Naive thymus-derived CD4-positive, alpha-beta T cell (primary cell): ENCODE measurements around the gene ASAP2. TPM values are rescaled to one million over a fixed set of nuclear protein-coding genes. Genes with fewer than 3 reads are reported as not detected.

Source experiments
- ATAC-seq: fragments of 150-1000 bp; cut with Tn5 transposase; 2 replicates; pipeline ENCODE4 v1.10.0; 2021; ENCODE audit warnings: mild to moderate bottlenecking, moderate library complexity
- CTCF ChIA-PET: fragments of 350-600 bp; sonication (Branson Sonifier 250); formaldehyde crosslinking; loops from one replicate; lab custom pipeline; 2021; ENCODE audit warnings: antibody characterized with exemption; lab: Charles Lee
- POLR2A ChIA-PET: fragments of 350-600 bp; sonication (Branson Sonifier 250); formaldehyde crosslinking; loops from one replicate; lab custom pipeline; 2021; ENCODE audit warnings: antibody characterized with exemption, inconsistent platforms; lab: Charles Lee
- DNase-seq, 9 donors: peaks; one replicate each; pipeline versions ENCODE4 v3.0.0 to v3.0.0-alpha.2; 2020 to 2022; ENCODE audit warnings: mixed read lengths in 1 of 9
- H3K27ac ChIP-seq: one replicate; pipeline ENCODE4 v1.7.0; 2013; ENCODE audit warnings: mild to moderate bottlenecking, low read depth, low read length, moderate library complexity
- H3K27me3 ChIP-seq, 2 donors: one replicate each; pipeline ENCODE4 v1.7.0; 2013; ENCODE audit warnings: low read length in 2 of 2, mild to moderate bottlenecking in 2 of 2, moderate library complexity in 2 of 2; ENCODE audit not compliant: control insufficient read depth in 2 of 2, insufficient read depth in 2 of 2
- H3K36me3 ChIP-seq, 3 experiments: 1 replicate in 2 of 3; 2 replicates in 1 of 3; pipeline ENCODE4 v1.7.0; 2013; ENCODE audit warnings: low read length in 3 of 3, mild to moderate bottlenecking in 3 of 3, moderate library complexity in 1 of 3; ENCODE audit not compliant: insufficient read depth in 3 of 3, control insufficient read depth in 2 of 3
- H3K4me1 ChIP-seq, 2 donors: one replicate each; pipeline ENCODE4 v1.7.0; 2013; ENCODE audit warnings: low read length in 2 of 2, mild to moderate bottlenecking in 2 of 2, moderate library complexity in 1 of 2; ENCODE audit not compliant: control insufficient read depth in 2 of 2, insufficient read depth in 2 of 2
- H3K4me3 ChIP-seq: 2 replicates; pipeline ENCODE4 v1.7.0; 2013; ENCODE audit warnings: mild to moderate bottlenecking, low read length
- H3K9me3 ChIP-seq, 3 experiments: 1 replicate in 2 of 3; 2 replicates in 1 of 3; pipeline ENCODE4 v1.7.0; 2013; ENCODE audit warnings: low read length in 3 of 3; ENCODE audit not compliant: control insufficient read depth in 2 of 3
- H3K27ac Mint-ChIP-seq, 9 donors: one replicate each; pipeline ENCODE4 v1.8.0; 2020 to 2022; ENCODE audit warnings: mixed read lengths in 9 of 9, mild to moderate bottlenecking in 8 of 9, moderate library complexity in 5 of 9, inconsistent platforms in 2 of 9
- H3K27me3 Mint-ChIP-seq, 5 donors: one replicate each; pipeline ENCODE4 v1.8.0; 2021 to 2022; ENCODE audit warnings: mixed read lengths in 5 of 5, mild to moderate bottlenecking in 1 of 5
- H3K36me3 Mint-ChIP-seq, 5 donors: one replicate each; pipeline ENCODE4 v1.8.0; 2020 to 2022; ENCODE audit warnings: mixed read lengths in 5 of 5, mild to moderate bottlenecking in 3 of 5, inconsistent platforms in 1 of 5
- H3K4me1 Mint-ChIP-seq, 7 donors: one replicate each; pipeline ENCODE4 v1.8.0; 2020 to 2022; ENCODE audit warnings: mixed read lengths in 7 of 7, mild to moderate bottlenecking in 3 of 7, inconsistent platforms in 1 of 7
- H3K4me3 Mint-ChIP-seq, 10 donors: one replicate each; pipeline ENCODE4 v1.8.0; 2020 to 2022; ENCODE audit warnings: mild to moderate bottlenecking in 10 of 10, mixed read lengths in 10 of 10, moderate library complexity in 6 of 10, inconsistent platforms in 2 of 10
- H3K9me3 Mint-ChIP-seq, 11 donors: one replicate each; pipeline ENCODE4 v1.8.0; 2020 to 2022; ENCODE audit warnings: mixed read lengths in 11 of 11, mild to moderate bottlenecking in 4 of 11, inconsistent platforms in 1 of 11, moderate library complexity in 1 of 11
- intact Hi-C, 2 donors: fragments of 100-400 bp; cut with micrococcal nuclease; formaldehyde crosslinking; loops; one replicate each; pipeline ENCODE4 v1.15.1; 2023
- polyA plus RNA-seq, 2 donors: library from polyadenylated mRNA; unstranded; fragments of 300-500 nt; fragmentation: Illumina TruSeq; gene quantifications; one replicate each; pipeline ENCODE4 v1.2.3, GENCODE V29; 2021
- total RNA-seq, 6 experiments: library from RNA in 5 of 6; stranded (reverse) in 5 of 6; gene quantifications; 1 replicate in 5 of 6; 2 replicates in 1 of 6; pipeline ENCODE4 v1.2.3 and lab custom pipeline; 2021 to 2026

Gene ASAP2
- total and polyA plus RNA-seq, 7 experiments from 2014 or later: 0.10 to 1.2 (median 0.45) TPM; not detected in 4

DNA sequence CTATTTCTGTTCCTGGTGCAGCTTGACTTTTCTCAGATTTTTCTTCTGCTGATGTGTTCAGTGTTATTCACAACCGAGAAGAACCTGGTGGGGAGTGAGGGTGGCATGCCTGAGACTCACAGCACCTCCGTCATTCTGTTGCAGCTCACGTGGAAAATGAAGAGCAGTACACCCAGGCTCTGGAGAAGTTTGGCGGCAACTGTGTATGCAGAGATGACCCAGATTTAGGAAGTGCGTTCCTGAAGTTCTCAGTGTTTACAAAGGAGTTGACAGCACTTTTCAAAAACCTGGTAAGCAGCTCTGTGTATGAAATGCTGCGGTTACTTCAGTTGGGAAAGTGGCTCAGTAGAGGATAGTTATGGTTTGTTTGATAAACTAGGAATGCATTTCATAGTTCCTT, 90.5 kb downstream of the ASAP2 start:
- intact Hi-C loops: no loop called here
- Mint-ChIP-seq H3K9me3 (no peaks in the 10 kb centered on the region), H3K36me3 (no peaks in the 10 kb centered on the region), H3K27me3 (peaks cover 0 to 19% (median 12%) of the 10 kb centered on the region in 5 donors), H3K4me1 (no peaks in the 10 kb centered on the region), H3K27ac (no peak overlapping the region), H3K4me3 (no peak overlapping the region)
- Histone ChIP-seq H3K36me3 (no peaks in the 10 kb centered on the region), H3K4me1 (no peaks in the 10 kb centered on the region), H3K27me3 (no peaks in the 10 kb centered on the region), H3K4me3 (no peak overlapping the region), H3K9me3 (no peaks in the 10 kb centered on the region), H3K27ac (no peak overlapping the region)
- DNase-seq (no peak), ATAC-seq (no peak)
- ChIA-PET POLR2A (no interaction called here), CTCF (interaction anchor here (0.9 kb wide), 1 partner anchor 13 kb away, joined by 3 read pairs; no protein-coding TSS in a partner anchor)

DNA sequence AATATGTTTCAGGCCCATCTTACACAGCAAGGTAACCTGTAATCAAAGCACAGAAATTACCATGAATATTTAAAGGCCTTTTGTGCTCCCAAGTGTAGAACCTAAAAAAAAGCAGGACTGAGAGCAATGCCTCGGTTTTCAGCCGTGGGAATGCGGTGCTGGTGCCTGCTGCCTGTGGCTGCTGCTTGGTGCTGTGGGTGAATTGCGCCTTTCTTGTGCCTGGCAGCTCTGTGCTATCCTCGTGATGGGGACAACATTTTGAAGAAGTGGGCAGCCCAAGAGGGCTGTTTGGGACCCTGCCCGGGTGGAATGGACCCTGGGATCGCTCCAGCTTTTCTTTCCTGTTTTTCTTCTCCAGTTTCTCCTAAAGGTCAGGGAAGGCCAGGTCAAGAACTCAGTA, 91.2 kb downstream of the ASAP2 start:
- no peaks in the 10 kb centered on the region for H3K9me3 Mint-ChIP-seq
- Histone ChIP-seq H3K9me3 (no peaks in the 10 kb centered on the region), H3K27me3 (no peaks in the 10 kb centered on the region), H3K36me3 (no peaks in the 10 kb centered on the region), H3K4me1 (no peaks in the 10 kb centered on the region), H3K4me3 (no peak overlapping the region), H3K27ac (no peak overlapping the region)
- ATAC-seq: no peak
- H3K27me3 Mint-ChIP-seq: peaks cover 0 to 18% (median 10%) of the 10 kb centered on the region in 5 donors
- no peak for DNase-seq
- no peaks in the 10 kb centered on the region for H3K36me3 Mint-ChIP-seq
- H3K27ac Mint-ChIP-seq: no peak overlapping the region
- H3K4me1 Mint-ChIP-seq: no peaks in the 10 kb centered on the region
- intact Hi-C loops: no loop called here
- H3K4me3 Mint-ChIP-seq: no peak overlapping the region
- ChIA-PET POLR2A (no interaction called here), CTCF (interaction anchor here (0.9 kb wide), 1 partner anchor 12 kb away, joined by 3 read pairs; no protein-coding TSS in a partner anchor)

DNA sequence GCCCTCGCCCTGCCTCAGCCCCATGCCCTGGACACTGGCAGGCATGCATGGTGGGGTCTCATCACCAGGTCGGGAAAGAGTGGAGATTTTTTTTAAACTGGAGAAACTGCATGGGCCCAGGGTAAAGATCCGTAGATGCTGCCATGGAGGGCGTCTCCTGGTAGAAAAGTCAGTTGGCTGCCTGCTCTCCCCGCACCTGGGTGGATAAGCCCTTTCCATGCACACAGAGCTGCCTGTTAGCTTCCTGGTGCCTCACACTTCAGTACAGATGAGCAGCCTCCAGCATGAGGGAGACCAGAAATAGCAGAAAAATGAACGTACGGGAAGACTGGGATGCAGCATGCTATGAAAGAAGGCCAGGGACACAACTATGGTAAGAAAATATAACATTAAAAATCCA, 92.0 kb downstream of the ASAP2 start:
- ATAC-seq: no peak
- Mint-ChIP-seq H3K9me3 (no peaks in the 10 kb centered on the region), H3K27ac (no peak overlapping the region), H3K36me3 (no peaks in the 10 kb centered on the region), H3K4me3 (no peak overlapping the region), H3K27me3 (peaks cover 0 to 18% (median 5%) of the 10 kb centered on the region in 5 donors), H3K4me1 (no peaks in the 10 kb centered on the region)
- ChIA-PET POLR2A (no interaction called here), CTCF (no interaction called here)
- Histone ChIP-seq H3K4me1 (no peaks in the 10 kb centered on the region), H3K27ac (no peak overlapping the region), H3K27me3 (no peaks in the 10 kb centered on the region), H3K4me3 (no peak overlapping the region), H3K9me3 (no peaks in the 10 kb centered on the region), H3K36me3 (no peaks in the 10 kb centered on the region)
- intact Hi-C loops: no loop called here
- DNase-seq: no peak

DNA sequence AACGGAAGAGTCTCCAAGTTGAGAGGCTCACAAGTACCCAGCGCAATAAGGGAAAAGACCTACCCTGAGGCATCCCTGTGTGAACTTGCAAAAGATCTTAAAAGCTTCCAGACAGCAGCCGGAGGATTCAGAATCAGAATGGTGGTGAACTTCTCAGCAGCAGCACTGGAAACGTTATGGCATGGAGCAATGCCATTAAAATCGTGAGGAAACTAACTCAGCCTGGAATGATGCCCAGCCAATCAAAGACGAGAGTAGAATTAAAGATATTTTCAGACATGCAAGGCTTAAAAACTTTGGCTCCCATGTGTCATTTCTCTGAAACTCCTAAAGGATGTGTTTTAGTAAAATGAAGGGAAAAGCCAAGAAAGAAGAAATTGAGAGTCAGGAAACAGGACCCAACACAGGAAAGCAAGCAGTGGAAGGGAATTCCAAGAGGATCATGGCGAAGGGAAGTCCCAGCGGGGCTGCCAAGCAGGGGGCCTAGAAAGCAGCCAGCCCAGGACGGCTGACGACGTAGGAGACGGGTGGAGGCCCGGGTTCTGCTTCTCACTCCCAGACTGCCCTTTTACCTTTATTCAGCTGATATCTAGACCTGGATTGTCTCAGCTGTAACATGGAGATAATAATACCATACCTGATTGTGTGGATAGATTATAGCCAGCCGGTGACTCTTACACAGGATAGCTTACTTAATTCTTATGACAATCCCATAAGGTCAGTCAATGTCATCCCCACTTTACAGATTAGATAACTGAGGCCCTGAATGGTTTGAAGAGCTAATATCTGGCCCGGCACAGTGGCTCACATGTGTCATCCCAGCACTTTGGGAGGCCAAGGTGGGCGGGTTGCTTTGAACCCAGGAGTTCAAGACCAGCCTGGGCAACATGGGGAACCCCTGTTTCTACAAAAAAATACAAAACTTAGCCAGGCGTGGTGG, 92.8 kb downstream of the ASAP2 start:
- Histone ChIP-seq H3K4me1 (no peaks in the 10 kb centered on the region), H3K27me3 (no peaks in the 10 kb centered on the region), H3K36me3 (no peaks in the 10 kb centered on the region), H3K27ac (no peak overlapping the region), H3K9me3 (no peaks in the 10 kb centered on the region), H3K4me3 (no peak overlapping the region)
- Mint-ChIP-seq H3K4me1 (no peaks in the 10 kb centered on the region), H3K36me3 (no peaks in the 10 kb centered on the region), H3K4me3 (no peak overlapping the region), H3K27me3 (peaks cover 0 to 18% (median 5%) of the 10 kb centered on the region in 5 donors), H3K27ac (no peak overlapping the region), H3K9me3 (no peaks in the 10 kb centered on the region)
- ChIA-PET POLR2A (no interaction called here), CTCF (no interaction called here)
- DNase-seq (no peak), ATAC-seq (no peak)
- intact Hi-C loops: no loop called here

DNA sequence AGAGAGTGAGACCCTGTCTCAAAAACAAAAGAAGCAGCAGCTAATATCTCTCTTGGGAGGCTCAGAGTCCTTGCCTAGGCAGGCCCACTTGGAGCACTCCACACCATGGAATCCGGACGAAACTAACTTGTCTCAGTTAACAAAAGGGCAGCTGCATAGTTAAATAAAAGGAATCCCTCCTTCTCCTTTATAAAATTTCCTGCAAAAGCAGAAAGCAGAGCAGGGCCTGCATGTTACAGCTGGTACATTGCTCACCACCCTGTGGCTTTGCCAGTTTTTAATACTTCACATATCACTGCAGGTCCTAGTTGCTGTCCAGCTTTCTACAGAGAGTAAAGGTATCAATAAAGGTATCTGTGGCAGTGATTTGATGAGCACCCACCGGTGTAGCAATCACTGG, 93.6 kb downstream of the ASAP2 start:
- ATAC-seq: no peak
- Histone ChIP-seq H3K4me1 (no peaks in the 10 kb centered on the region), H3K4me3 (no peak overlapping the region), H3K27ac (no peak overlapping the region), H3K27me3 (no peaks in the 10 kb centered on the region), H3K36me3 (no peaks in the 10 kb centered on the region), H3K9me3 (no peaks in the 10 kb centered on the region)
- no peaks in the 10 kb centered on the region for H3K4me1 Mint-ChIP-seq
- DNase-seq: no peak
- ChIA-PET CTCF (no interaction called here), POLR2A (no interaction called here)
- H3K27me3 Mint-ChIP-seq: peaks cover 0 to 14% (median 5%) of the 10 kb centered on the region in 5 donors
- H3K36me3 Mint-ChIP-seq: no peaks in the 10 kb centered on the region
- H3K27ac Mint-ChIP-seq: no peak overlapping the region
- H3K9me3 Mint-ChIP-seq: no peaks in the 10 kb centered on the region
- no peak overlapping the region for H3K4me3 Mint-ChIP-seq
- intact Hi-C loops: no loop called here

DNA sequence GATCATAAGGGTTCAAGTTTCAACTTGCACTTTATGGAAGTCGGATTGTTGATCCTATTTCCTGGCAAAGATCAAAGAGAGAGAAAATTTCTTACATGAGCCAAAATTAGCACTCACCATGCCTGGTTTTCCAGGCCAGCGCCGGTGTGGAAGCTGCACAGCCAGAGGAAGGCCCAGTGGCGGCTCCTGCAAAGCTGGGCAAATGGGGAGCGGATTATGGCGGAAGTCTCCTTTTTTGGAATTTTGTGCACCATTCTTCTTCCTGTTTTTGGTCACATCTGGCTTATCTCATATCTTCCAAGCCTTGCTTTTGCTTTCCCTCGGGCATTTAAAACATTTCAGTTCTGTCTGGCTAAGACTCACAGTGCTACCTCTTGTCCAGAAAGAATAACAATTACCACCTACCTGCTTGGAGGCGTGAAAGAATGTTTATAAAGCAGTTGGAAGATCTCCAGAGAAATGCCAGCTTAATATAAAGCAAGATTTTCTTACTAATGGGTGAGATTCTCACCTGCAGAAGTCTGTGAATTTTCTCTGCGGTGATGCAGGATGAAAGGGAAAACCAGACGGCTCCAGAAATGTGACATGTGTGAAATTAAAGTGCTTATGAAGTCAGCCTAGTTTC, 94.3 kb downstream of the ASAP2 start:
- Mint-ChIP-seq H3K27ac (no peak overlapping the region), H3K36me3 (no peaks in the 10 kb centered on the region), H3K9me3 (no peaks in the 10 kb centered on the region), H3K4me3 (no peak overlapping the region), H3K4me1 (no peaks in the 10 kb centered on the region), H3K27me3 (peaks cover 0 to 11% (median 0%) of the 10 kb centered on the region in 5 donors)
- H3K27me3 ChIP-seq: no peaks in the 10 kb centered on the region
- ATAC-seq (no peak), DNase-seq (no peak)
- ChIA-PET POLR2A (no interaction called here), CTCF (no interaction called here)
- no peak overlapping the region for H3K27ac ChIP-seq
- no peaks in the 10 kb centered on the region for H3K9me3 ChIP-seq
- H3K4me1 ChIP-seq: no peaks in the 10 kb centered on the region
- H3K36me3 ChIP-seq: no peaks in the 10 kb centered on the region
- intact Hi-C loops: no loop called here
- H3K4me3 ChIP-seq: no peak overlapping the region
